HG03378 (cell line): ENCODE measurements around the gene MGARP.
A peak's percentile ranks its signal among the peaks of the same experiment; 100 is the strongest.
"Not testable (repeated sequence)": the region's sequence is repeated elsewhere in the genome, so short reads cannot be mapped to it uniquely, and the experiment has no call there.

Experiments used
- ATAC-seq: cut with Tn5 transposase; IDR thresholded peaks from one replicate; pipeline ENCODE4 v1.9.1; 2021; ENCODE audit warnings: mild to moderate bottlenecking, moderate library complexity; ENCODE audit not compliant: unreplicated experiment

MGARP gene

DNA sequence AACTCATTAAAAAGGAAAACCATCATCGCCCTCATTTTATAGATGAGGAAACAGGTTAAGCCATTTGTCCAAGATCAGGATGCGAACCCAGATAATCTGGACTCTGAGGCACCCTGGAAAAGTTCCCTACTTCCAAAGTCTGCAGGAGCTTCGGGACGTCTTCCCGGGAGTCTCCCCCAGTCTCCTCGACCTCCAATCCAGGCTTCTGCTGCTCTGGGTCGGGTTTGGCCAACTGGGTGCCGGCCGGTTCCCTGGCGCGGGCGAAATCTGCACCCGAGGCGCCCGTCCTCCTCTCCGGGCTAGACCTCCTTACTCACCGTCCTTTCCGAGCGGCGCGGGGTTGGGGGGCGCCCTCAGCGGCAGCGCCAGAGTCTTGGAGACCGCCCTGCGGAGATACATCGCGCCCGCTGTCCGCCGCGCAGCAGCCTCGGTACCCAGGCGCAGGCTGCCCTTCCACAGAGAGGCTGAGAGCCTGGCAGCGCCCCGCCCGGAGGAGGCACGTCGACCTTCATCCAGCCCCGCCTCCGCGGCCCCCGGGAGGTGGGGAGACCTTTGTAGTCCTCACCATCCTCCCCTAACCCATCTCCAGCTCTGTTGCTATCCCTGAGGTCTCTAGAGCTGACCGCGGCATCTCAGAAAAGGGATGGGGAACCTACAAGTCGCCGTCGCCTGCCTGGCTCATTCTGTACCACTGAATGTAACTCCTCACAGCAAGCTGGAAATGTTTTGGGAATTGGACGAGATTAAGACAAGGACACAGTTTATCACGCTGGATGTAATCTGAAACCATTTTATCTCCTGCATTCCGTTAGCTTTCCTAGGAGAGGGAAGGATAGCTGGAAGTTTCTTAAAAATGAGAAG is at the start of gene MGARP:
TSS of gene MGARP (minus strand) at position 466 of the 861 bp plus-strand sequence. CDS start at position 399, 67 bp downstream.
- peak; percentile 51 for ATAC-seq

- no peak for ATAC-seq
Observed at GRCh38 chr4:139329665-139330200, 49.7 kb upstream of the MGARP start.

DNA sequence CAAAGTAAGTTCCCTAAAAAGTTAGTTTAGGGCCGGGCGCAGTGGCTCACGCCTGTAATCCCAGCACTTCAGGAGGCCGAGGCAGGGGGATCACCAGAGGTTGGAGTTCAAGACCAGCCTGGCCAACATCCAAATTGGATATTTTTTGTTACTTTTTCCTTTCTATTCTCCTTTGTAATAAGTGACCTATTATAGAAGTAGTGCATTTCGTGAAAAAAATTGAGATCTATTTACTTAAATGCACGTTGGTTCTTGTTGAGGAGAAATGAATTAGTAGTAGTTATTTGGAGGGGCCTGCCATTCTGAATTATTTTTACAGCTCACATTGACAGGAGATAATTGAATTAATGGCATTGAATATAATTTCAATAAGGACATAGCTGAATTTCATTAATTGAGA is 44.6 kb upstream of the MGARP start:
- no peak for ATAC-seq

GRCh38 chr4:139322541-139322940 is 42.5 kb upstream of the MGARP start:
- not testable (repeated sequence) for ATAC-seq

- ATAC-seq, result not testable (repeated sequence)
Observed at GRCh38 chr4:139322070-139322469, 42.0 kb upstream of the MGARP start.

GRCh38 chr4:139319571-139319970 is 39.5 kb upstream of the MGARP start:
- ATAC-seq, result no peak

DNA sequence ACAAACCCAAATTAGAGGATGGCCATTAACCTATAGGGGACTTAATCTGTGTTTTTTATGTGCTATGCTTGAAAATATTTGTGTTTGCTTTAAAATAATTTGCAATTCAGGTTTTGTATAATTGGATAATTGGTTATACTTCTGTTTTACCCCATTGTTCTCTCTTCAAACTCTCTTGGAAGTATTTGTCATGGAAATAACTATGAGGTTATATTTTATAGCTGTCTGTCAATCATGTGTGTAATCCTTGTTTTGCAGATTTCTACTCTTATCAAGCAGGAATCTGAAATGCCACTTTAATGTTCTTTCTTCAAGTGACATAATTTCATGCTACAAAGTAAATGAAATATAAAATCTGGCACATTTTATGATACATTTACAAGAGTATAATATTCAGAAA is 37.6 kb upstream of the MGARP start:
- no peak for ATAC-seq

DNA sequence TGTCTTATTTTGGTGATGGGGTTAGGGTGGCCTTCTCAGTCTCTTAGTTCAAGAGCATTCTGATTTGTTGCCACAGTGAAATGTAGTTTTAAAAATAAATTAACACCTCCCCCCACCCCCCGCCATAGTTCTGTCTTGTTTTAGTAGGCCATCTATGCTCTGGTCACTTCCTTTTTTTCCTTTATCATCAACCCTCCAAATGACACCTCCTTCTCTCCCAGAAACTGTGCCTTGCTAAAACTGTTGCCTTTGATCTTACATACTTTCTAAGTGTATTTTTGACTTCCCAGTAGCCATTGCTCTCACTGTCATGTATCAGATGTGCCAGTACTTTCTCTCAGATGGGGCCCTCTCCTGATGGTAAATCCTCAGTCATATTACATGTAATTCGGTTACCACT is 36.7 kb upstream of the MGARP start:
- ATAC-seq, result no peak

GRCh38 chr4:139315221-139315675 is 35.2 kb upstream of the MGARP start:
- peak; percentile 51 for ATAC-seq

DNA sequence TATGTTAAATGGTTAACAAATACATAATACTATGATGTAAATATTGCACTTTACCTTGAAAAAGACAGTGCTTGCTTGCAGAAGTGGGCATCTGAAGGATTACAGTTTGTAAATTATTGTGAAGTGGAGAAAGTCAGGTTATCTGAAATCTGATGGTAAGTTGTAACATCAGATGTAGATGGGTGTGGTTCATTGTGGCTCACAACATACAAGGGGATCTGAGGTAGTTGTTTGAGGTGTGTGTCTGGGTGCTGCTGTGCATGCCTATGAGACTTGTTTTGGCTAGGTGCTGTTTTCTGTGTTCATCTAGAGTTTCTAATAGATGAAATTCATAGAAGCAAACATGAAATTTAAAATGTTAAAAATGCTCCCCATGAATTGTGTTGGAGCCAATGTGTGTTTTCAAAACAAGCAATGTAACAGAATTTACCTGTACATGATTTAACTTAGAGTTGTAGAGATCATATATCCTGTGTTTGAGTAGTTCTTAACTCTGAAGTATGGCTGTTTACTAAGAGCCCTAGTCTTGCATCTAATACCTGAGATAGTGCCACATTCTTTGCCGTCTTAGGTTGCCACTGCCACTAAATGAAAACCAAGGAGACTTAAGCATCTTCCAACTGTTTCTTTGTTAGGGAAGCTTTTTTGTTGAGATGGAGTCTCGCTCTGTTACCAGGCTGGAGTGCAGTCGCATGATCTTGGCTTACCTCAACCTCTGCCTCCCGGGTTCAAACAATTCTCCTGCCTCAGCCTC is 34.2 kb upstream of the MGARP start:
- no peak for ATAC-seq

DNA sequence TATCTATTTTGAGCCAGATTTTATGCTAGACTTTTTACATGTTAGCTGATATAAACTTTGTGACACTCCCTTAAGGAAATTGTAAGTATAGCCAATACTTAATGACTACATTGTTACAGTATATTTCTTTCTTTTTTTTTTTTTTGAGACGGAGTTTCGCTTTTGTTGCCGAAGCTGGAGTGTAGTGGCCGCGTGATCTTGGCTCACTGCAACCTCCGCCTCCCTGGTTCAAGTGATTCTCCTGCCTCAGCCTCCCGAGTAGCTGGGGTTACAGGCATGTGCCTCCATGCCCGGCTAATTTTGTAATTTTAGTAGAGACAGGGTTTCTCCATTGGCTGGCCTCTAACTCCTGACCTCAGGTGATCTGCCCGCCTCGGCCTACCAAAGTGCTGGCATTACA is 33.4 kb upstream of the MGARP start:
- ATAC-seq, result not testable (repeated sequence)

DNA sequence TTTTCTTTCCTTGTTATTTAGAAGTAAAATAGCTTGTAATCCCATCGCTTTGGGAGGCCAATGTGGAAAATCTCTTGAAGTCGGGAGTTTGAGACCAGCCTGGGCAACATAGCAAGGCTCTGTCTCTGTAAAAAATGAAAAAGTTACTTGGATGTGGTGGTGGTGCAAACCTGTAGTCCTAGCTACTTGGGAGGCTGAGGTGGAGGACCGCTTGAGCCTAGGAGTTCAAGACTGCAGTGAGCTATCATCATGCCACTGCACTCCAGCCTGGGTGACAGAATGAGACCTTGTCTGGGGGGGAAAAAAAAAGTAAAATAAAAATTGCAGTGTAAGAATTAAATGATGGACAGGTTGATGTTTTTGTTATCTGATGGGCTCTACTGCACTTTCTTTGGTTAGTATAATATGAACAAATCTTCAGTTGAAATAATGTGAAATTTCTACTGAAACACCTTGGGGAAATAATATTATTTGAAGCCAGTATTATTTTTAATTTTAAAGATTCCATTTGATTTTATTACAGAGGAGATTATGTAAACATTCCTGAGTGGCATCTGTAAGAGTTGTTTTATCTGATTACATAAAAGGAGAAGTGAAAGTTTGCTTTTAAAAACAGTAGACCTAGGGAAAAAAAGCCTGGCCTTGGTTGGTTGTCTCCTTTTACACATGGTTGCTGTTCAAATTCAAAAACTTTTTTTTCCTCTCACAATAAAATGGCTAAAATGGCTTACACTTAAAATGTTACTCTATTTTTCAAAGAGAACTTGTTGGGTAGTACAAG is 32.7 kb upstream of the MGARP start:
- no peak for ATAC-seq

- no peak for ATAC-seq
Observed at GRCh38 chr4:139311909-139312308, 31.9 kb upstream of the MGARP start.

DNA sequence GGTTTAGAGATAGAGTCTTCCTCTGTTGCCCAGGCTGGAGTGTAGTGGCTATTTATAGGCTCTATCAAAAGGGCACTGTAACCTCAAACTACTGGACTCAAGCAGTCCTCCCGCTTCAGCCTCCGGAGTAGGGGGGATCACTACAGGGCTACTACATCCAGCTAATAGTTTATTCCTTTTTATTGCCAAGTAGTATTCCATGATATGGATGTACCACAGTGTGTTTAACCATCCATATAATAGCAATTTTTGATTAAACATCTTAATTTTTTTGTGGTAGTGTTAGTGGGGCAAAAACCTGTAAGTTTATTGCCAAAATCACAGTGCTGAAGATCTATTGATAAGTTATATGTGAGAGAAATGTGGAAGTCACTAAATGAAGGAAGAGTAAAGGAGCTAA is 24.9 kb upstream of the MGARP start:
- no peak for ATAC-seq

DNA sequence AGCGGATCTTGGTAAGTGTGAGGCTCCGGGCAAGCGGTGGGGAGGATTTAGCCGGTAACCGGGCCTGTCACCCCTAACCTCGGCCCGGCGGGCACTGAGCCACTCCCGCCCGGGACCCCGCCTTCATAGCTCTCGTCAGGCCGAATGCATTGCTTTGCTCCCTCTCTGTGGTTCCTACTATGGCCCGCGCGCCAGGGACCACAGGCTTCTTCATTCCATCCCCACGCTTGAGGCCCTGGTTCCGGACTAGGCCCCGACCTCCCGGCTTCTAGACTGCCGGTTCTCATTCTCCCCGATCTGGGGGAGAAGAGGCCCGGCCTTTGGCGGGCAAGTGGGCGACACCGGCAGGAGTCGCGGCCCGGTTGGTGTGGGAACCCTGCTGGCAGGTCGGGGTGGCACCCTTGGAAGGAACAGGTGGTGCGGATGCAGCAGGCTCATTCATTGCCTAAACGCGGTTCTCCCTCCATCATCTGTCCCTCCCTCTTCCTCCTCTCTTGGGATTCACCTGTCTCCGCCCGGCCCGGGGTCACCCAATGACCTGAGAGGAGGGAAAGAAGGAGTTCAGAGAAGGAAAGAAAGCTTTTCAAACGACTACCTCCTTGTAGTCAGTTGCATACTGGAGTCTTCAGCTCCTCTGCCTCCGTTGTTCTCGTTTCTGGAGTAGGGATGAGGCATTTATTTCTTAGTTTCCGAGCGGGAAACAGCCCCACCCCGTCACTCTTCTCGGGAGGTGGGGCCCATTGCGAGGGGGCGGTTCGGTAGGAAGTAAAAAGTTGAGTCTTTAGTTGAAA is 22.0 kb upstream of the MGARP start, which contains the start of gene NDUFC1:
TSS of gene NDUFC1 (minus strand) at position 657 of the 791 bp plus-strand sequence. CDS start 6,679 bp downstream, outside the sequence.
- ATAC-seq, result peak; percentile 40

DNA sequence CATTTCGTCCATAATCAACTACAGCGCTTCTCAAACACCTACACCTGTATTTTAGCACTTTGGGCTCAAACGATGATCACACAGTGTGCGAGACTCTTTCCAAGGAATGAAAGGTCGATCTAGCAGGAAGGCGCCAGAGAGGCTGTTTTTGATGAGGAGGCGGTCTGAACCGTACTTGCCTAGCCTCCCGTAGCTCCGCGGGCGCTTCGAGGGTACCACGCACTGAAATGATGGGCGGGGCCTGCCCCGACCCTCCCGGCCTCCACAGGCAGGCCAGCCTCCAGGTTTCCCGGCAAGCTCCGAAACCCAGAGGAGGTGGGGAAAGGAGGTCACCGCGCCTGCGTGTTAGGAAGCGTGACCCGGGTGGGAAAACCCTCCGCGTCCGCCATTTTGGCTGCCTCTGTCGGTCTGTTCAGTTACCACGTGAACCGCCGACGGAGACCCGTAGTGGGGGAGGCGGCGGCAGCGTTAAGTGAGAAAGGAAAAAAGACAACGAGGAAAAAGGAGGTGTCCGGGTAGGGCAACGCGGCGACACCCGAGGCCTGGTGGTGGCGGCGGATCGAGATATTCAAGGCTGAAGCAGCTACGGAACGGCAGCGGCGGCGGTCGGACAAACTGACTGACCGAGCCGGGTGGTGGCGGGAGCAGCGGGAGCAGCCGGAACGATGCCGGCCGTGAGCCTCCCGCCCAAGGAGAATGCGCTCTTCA is 21.2 kb upstream of the MGARP start, which contains the start of gene NAA15:
TSS of gene NAA15 (plus strand) at position 393 of the 708 bp plus-strand sequence. CDS start at position 666, 273 bp downstream.
- ATAC-seq, result peak; percentile 78

DNA sequence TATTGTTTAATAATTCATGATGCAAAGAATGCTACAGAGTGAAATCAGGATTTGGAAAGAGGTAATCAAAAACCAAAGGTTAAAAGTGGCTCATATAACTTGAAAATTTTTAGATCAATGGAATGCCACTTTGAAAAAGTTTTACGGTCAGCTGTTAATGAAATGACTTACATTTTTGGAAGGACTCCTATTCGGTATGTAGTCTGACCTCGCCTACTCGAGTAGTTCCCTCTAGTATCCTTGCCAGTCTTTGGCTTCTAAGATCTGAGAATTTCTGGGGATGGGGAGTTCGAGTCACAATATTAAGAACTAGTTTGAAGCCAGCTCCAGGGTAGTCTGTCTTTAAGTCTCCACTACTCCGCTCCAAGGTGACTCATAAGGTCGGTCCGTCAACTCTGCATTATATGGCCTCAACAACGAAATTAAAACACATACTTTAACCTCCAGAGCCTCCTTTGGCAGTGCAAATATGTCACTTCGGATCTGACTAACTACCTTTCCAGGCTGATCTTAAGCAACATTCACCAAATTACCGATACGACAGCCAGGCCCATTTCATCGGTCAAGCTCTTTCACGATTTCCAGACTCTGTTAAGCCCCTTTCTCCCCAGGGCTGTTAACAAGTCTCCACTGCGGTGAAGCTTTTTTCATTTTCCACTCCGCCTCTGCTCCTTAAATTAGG is 20.5 kb upstream of the MGARP start:
- peak; percentile 6 for ATAC-seq

GRCh38 chr4:139299536-139299935 is 19.5 kb upstream of the MGARP start:
- no peak for ATAC-seq

DNA sequence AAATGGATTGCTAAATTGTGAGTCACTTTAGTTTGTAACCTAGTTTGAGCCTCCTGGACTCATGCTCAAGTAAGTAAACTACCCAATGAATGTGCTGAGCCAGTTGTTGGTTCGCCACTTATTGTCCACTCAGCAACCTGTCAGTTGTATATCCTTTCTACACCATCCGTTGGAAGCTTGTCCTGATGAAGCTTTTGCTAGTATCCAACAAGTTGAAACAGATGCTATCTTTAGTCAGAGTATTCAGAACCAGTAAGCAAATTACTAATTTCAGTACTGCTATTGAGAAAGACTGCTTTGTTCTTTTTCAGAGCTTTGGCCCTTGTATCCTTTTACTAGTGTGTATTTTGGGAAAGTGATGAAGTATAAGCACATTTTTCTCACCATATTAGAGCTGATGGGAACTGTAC is 17.0 kb upstream of the MGARP start:
- no peak for ATAC-seq
